Posterior vena cava (tissue), 2 donors: ENCODE results near the gene AP3M1. TPM values are rescaled to one million over a fixed set of nuclear protein-coding genes. Genes with fewer than 3 reads are reported as not detected.

ENCODE experiments used
- DNase-seq: peaks from one replicate; pipeline ENCODE4 v3.0.0-alpha.2; 2020; ENCODE audit warnings: low spot score
- intact Hi-C, 2 donors: fragments of 100-400 bp; cut with DNase I; formaldehyde crosslinking; loops; one replicate each; pipeline versions ENCODE4 v1.14.1 to v1.14.2; 2022 to 2023
- total RNA-seq, 2 donors: library from RNA; stranded (reverse); fragmentation: NEBNext Ultra II Directional; extraction: Animal tissue kit (Norgen Biotek cat#: 25700); gene quantifications; one replicate each; pipeline ENCODE4 v1.2.1, GENCODE V29; 2021
- donor health status: DM: yes; HTN: yes; CAD: no.
- donor health status: DM: yes; HTN: yes; CAD: no.

Gene AP3M1
- total RNA-seq, 2 donors from 2014 or later, result 25.7 to 28.3 TPM

GRCh38 chr10:74122060-74122459 is 28.6 kb downstream of the AP3M1 start:
- DNase-seq, result no peak
- intact Hi-C loops, result no loop called here

- intact Hi-C loops, result no loop called here
- no peak for DNase-seq
These were observed 29.3 kb downstream of the AP3M1 start for GRCh38 chr10:74121368-74121767.

GRCh38 chr10:74120911-74121310 is 29.7 kb downstream of the AP3M1 start:
- DNase-seq, result no peak
- intact Hi-C loops, result no loop called here

- intact Hi-C loops, result no loop called here
These were observed 31.8 kb downstream of the AP3M1 start for GRCh38 chr10:74118804-74119203.

GRCh38 chr10:74117738-74118137 is 32.9 kb downstream of the AP3M1 start:
- DNase-seq, result no peak

More at GRCh38 chr10:74118804-74119203, 31.8 kb downstream of the AP3M1 start:
- no peak for DNase-seq

GRCh38 chr10:74114041-74114448 is 36.6 kb downstream of the AP3M1 start:
- DNase-seq, result no peak
- intact Hi-C loops, result no loop called here

More at GRCh38 chr10:74117738-74118137, 32.9 kb downstream of the AP3M1 start:
- intact Hi-C loops, result no loop called here

- intact Hi-C loops, result no loop called here
- no peak for DNase-seq
These were observed 37.1 kb downstream of the AP3M1 start for GRCh38 chr10:74113546-74113945.

GRCh38 chr10:74111799-74112198 is 38.8 kb downstream of the AP3M1 start:
- intact Hi-C loops, result no loop called here
- DNase-seq, result no peak

- no peak for DNase-seq
- intact Hi-C loops, result no loop called here
These were observed 40.5 kb downstream of the AP3M1 start for GRCh38 chr10:74110120-74110519.

- no peak for DNase-seq
- intact Hi-C loops, result no loop called here
These were observed 41.2 kb downstream of the AP3M1 start for GRCh38 chr10:74109452-74109851.

- no peak for DNase-seq
- intact Hi-C loops, result no loop called here
These were observed 43.2 kb downstream of the AP3M1 start for GRCh38 chr10:74107391-74107790.

- DNase-seq, result no peak
- intact Hi-C loops, result no loop called here
These were observed 45.6 kb downstream of the AP3M1 start for GRCh38 chr10:74104996-74105395.

GRCh38 chr10:74104480-74104879 is 46.1 kb downstream of the AP3M1 start:
- no peak for DNase-seq
- intact Hi-C loops, result no loop called here

- intact Hi-C loops, result no loop called here
These were observed 46.9 kb downstream of the AP3M1 start for GRCh38 chr10:74103560-74104258.

GRCh38 chr10:74099836-74100235 is 50.8 kb downstream of the AP3M1 start:
- intact Hi-C loops, result loop anchor here in 1 of 2 donors (10.0 kb wide), 1 partner anchor 215 kb away; no protein-coding TSS in a partner anchor
- no peak for DNase-seq

More at GRCh38 chr10:74103560-74104258, 46.9 kb downstream of the AP3M1 start:
- no peak for DNase-seq

- DNase-seq, result no peak
- intact Hi-C loops, result loop anchor here in 1 of 2 donors (10.0 kb wide), 1 partner anchor 215 kb away; no protein-coding TSS in a partner anchor
These were observed 51.2 kb downstream of the AP3M1 start for GRCh38 chr10:74099420-74099819.

- no peak for DNase-seq
- intact Hi-C loops, result loop anchor here in 1 of 2 donors (10.0 kb wide), 1 partner anchor 213 kb away; no protein-coding TSS in a partner anchor
These were observed 52.9 kb downstream of the AP3M1 start for GRCh38 chr10:74097776-74098175.

- DNase-seq, result no peak
These were observed 53.9 kb downstream of the AP3M1 start for GRCh38 chr10:74096777-74097176.

GRCh38 chr10:74094231-74094630 is 56.4 kb downstream of the AP3M1 start:
- intact Hi-C loops, result loop anchor here in 1 of 2 donors (10.0 kb wide), 1 partner anchor 209 kb away; no protein-coding TSS in a partner anchor
- DNase-seq, result no peak

More at GRCh38 chr10:74096777-74097176, 53.9 kb downstream of the AP3M1 start:
- intact Hi-C loops, result loop anchor here in 1 of 2 donors (10.0 kb wide), 1 partner anchor 212 kb away; no protein-coding TSS in a partner anchor

- intact Hi-C loops, result loop anchor here in 1 of 2 donors (10.0 kb wide), 1 partner anchor 209 kb away; no protein-coding TSS in a partner anchor
These were observed 57.0 kb downstream of the AP3M1 start for GRCh38 chr10:74093530-74094164.

More at GRCh38 chr10:74093530-74094164, 57.0 kb downstream of the AP3M1 start:
- no peak for DNase-seq
